Astrocyte (in vitro differentiated cells and primary cell): ENCODE results near the gene MYOZ3. TPM values are rescaled to one million over a fixed set of nuclear protein-coding genes. Genes with fewer than 3 reads are reported as not detected.

Source experiments
- DNase-seq: peaks from one replicate; pipeline ENCODE4 v3.0.0-alpha.2; 2010; ENCODE audit warnings: low read depth
- FAIRE-seq: peaks from 2 replicates; lab custom pipeline; 2011; peaks lifted over from hg19 to GRCh38; lab: Jason Lieb, UNC
- H2AFZ ChIP-seq: 2 replicates; pipeline ENCODE4 v1.6.0; 2012; ENCODE audit warnings: low read depth, low read length, inconsistent platforms
- H3K27ac ChIP-seq: 2 replicates; pipeline ENCODE4 v1.5.1; 2011; ENCODE audit warnings: low read depth, low read length, inconsistent platforms
- H3K27me3 ChIP-seq: 2 replicates; pipeline ENCODE4 v1.6.0; 2011; ENCODE audit warnings: low read length, inconsistent platforms; ENCODE audit not compliant: insufficient read depth
- H3K36me3 ChIP-seq: 2 replicates; pipeline ENCODE4 v1.5.1; 2011; ENCODE audit warnings: low read length, inconsistent platforms; ENCODE audit not compliant: insufficient read depth
- H3K4me1 ChIP-seq: 2 replicates; pipeline ENCODE4 v1.5.1; 2011; ENCODE audit warnings: low read length, inconsistent platforms; ENCODE audit not compliant: insufficient read depth
- H3K4me2 ChIP-seq: 2 replicates; pipeline ENCODE4 v1.6.0; 2012; ENCODE audit warnings: low read length, inconsistent platforms
- H3K4me3 ChIP-seq: 2 replicates; pipeline ENCODE4 v1.5.1; 2011; ENCODE audit warnings: low read depth, mild to moderate bottlenecking, low read length, inconsistent platforms; ENCODE audit not compliant: insufficient read depth
- H3K79me2 ChIP-seq: 2 replicates; pipeline ENCODE4 v1.6.0; 2012; ENCODE audit warnings: mild to moderate bottlenecking, low read length, inconsistent platforms; ENCODE audit not compliant: insufficient read depth
- H3K9ac ChIP-seq: 2 replicates; pipeline ENCODE4 v1.6.0; 2012; ENCODE audit warnings: mild to moderate bottlenecking, low read length, inconsistent platforms
- H3K9me3 ChIP-seq: 2 replicates; pipeline ENCODE4 v1.5.1; 2012; ENCODE audit warnings: low read depth, mild to moderate bottlenecking, low read length, inconsistent platforms; ENCODE audit not compliant: insufficient read depth
- H4K20me1 ChIP-seq: 2 replicates; pipeline ENCODE4 v1.6.0; 2012; ENCODE audit warnings: low read length, inconsistent platforms; ENCODE audit not compliant: insufficient read depth
- H3K27ac Mint-ChIP-seq: one replicate; pipeline ENCODE4 v1.8.0; 2021; ENCODE audit warnings: mild to moderate bottlenecking, mixed read lengths; ENCODE audit not compliant: unreplicated experiment
- H3K27me3 Mint-ChIP-seq: one replicate; pipeline ENCODE4 v1.8.0; 2021; ENCODE audit warnings: low read depth, mixed read lengths; ENCODE audit not compliant: unreplicated experiment
- H3K36me3 Mint-ChIP-seq: one replicate; pipeline ENCODE4 v1.8.0; 2021; ENCODE audit warnings: low read depth, mixed read lengths; ENCODE audit not compliant: unreplicated experiment
- H3K4me1 Mint-ChIP-seq: one replicate; pipeline ENCODE4 v1.8.0; 2021; ENCODE audit warnings: low read depth, mixed read lengths; ENCODE audit not compliant: unreplicated experiment
- H3K4me3 Mint-ChIP-seq: one replicate; pipeline ENCODE4 v1.8.0; 2021; ENCODE audit warnings: mild to moderate bottlenecking, moderate library complexity, mixed read lengths; ENCODE audit not compliant: unreplicated experiment
- H3K9me3 Mint-ChIP-seq: one replicate; pipeline ENCODE4 v1.8.0; 2021; ENCODE audit warnings: mild to moderate bottlenecking, mixed read lengths; ENCODE audit not compliant: unreplicated experiment
- EZH2 ChIP-seq: IDR thresholded peaks from 2 replicates; pipeline ENCODE4 v1.6.1; 2012; ENCODE audit warnings: mild to moderate bottlenecking, low read length, inconsistent platforms; ENCODE audit not compliant: insufficient read depth
- total RNA-seq: library from RNA; stranded (reverse); gene quantifications from 2 replicates; pipeline ENCODE4 v1.2.1, GENCODE V29; 2021
- TF ChIP-seq, protein P1 (sequence below): IDR thresholded peaks from 2 replicates; pipeline ENCODE4 v1.5.1; 2011; ENCODE audit warnings: low read depth, mild to moderate bottlenecking, inconsistent platforms, low read length, moderate library complexity; ENCODE audit not compliant: insufficient read depth

Gene MYOZ3
- total RNA-seq, 1 donor from 2014 or later: 5.5 TPM

DNA sequence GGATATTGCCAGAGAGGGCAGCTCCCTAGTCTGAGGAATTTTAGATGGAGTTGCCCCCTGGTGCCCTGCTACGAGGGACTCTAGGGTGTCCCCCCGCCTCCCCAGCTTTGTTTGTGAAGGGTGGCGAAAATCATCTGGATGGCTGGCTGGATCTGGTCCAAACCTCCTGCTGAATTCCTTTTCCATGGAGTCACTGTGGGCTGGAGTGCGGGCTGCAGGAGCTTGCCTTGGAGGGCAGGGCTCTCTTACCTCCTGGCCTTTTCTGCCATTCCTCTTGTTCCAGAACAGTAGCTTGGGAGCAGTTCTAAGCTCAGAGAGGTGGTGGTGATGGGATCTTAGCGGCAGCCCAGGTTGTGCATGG, 18.5 kb upstream of the MYOZ3 start:
- peaks cover 6% of the 10 kb centered on the region for H3K36me3 Mint-ChIP-seq
- Histone ChIP-seq H3K9me3 (no peaks in the 10 kb centered on the region), H3K4me2 (peak overlapping the region; percentile 86), H4K20me1 (peaks cover 39% of the 10 kb centered on the region), H3K9ac (peak overlapping the region; percentile 90), H3K27me3 (no peaks in the 10 kb centered on the region), H3K79me2 (peaks cover 64% of the 10 kb centered on the region), H2AFZ (no peak overlapping the region), H3K27ac (peak overlapping the region; percentile 99), H3K36me3 (no peaks in the 10 kb centered on the region), H3K4me1 (peaks cover 76% of the 10 kb centered on the region), H3K4me3 (peak overlapping the region; percentile 62)
- DNase-seq (peak; percentile 90), FAIRE-seq (peak; percentile 32)
- H3K4me1 Mint-ChIP-seq: peaks cover 70% of the 10 kb centered on the region
- no peaks in the 10 kb centered on the region for H3K27me3 Mint-ChIP-seq
- peak overlapping the region; percentile 82 for H3K4me3 Mint-ChIP-seq
- H3K27ac Mint-ChIP-seq: peak overlapping the region; percentile 96
- TF ChIP-seq, protein P1, sequence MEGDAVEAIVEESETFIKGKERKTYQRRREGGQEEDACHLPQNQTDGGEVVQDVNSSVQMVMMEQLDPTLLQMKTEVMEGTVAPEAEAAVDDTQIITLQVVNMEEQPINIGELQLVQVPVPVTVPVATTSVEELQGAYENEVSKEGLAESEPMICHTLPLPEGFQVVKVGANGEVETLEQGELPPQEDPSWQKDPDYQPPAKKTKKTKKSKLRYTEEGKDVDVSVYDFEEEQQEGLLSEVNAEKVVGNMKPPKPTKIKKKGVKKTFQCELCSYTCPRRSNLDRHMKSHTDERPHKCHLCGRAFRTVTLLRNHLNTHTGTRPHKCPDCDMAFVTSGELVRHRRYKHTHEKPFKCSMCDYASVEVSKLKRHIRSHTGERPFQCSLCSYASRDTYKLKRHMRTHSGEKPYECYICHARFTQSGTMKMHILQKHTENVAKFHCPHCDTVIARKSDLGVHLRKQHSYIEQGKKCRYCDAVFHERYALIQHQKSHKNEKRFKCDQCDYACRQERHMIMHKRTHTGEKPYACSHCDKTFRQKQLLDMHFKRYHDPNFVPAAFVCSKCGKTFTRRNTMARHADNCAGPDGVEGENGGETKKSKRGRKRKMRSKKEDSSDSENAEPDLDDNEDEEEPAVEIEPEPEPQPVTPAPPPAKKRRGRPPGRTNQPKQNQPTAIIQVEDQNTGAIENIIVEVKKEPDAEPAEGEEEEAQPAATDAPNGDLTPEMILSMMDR: no peak
- no peak for TF ChIP-seq EZH2
- H3K9me3 Mint-ChIP-seq: peaks cover 2% of the 10 kb centered on the region

- H3K4me1 ChIP-seq: peaks cover 70% of the 10 kb centered on the region
- H2AFZ ChIP-seq: no peak overlapping the region
- no peaks in the 10 kb centered on the region for H3K27me3 ChIP-seq
- H3K79me2 ChIP-seq: peaks cover 65% of the 10 kb centered on the region
- DNase-seq: no peak
- FAIRE-seq: no peak
- Mint-ChIP-seq H3K4me1 (peaks cover 66% of the 10 kb centered on the region), H3K27me3 (no peaks in the 10 kb centered on the region), H3K36me3 (peaks cover 9% of the 10 kb centered on the region), H3K9me3 (peaks cover 2% of the 10 kb centered on the region), H3K4me3 (no peak overlapping the region), H3K27ac (peak overlapping the region; percentile 96)
- H3K9me3 ChIP-seq: no peaks in the 10 kb centered on the region
- peaks cover 45% of the 10 kb centered on the region for H4K20me1 ChIP-seq
- H3K4me3 ChIP-seq: peak overlapping the region; percentile 57
- H3K36me3 ChIP-seq: no peaks in the 10 kb centered on the region
- peak overlapping the region; percentile 99 for H3K27ac ChIP-seq
- TF ChIP-seq, protein P1: no peak
- TF ChIP-seq EZH2: no peak
- H3K9ac ChIP-seq: peak overlapping the region; percentile 90
- peak overlapping the region; percentile 86 for H3K4me2 ChIP-seq
Observed at GRCh38 chr5:150642991-150643710, 17.9 kb upstream of the MYOZ3 start.

DNA sequence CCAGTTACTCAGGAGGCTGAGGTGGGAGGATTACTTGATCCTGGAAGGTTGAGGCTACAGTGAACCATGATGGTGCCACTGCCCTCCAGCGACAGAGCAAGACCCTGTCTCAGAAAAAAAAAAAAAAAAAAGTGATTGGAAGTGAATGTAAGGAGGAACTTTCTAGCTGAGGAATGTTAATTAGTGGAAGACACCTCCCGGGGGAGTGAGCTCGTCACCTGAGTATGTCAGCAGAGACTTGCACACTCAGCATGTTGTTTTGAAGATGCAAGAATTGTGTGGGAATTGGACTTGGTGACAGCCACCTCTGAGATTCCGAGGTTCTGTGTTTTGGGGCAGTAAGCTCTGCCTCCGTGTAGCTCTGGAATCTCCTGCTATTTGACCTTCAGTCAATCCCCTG, 17.0 kb upstream of the MYOZ3 start:
- Histone ChIP-seq H3K36me3 (no peaks in the 10 kb centered on the region), H3K27me3 (no peaks in the 10 kb centered on the region), H3K4me1 (peaks cover 62% of the 10 kb centered on the region), H3K9me3 (no peaks in the 10 kb centered on the region), H3K27ac (no peak overlapping the region), H3K9ac (peak overlapping the region; percentile 40), H4K20me1 (peaks cover 54% of the 10 kb centered on the region), H3K79me2 (peaks cover 69% of the 10 kb centered on the region), H3K4me2 (peak overlapping the region; percentile 67), H2AFZ (no peak overlapping the region), H3K4me3 (no peak overlapping the region)
- Mint-ChIP-seq H3K9me3 (peaks cover 2% of the 10 kb centered on the region), H3K27me3 (peaks cover 5% of the 10 kb centered on the region), H3K36me3 (peaks cover 18% of the 10 kb centered on the region), H3K4me1 (peaks cover 61% of the 10 kb centered on the region), H3K27ac (peak overlapping the region; percentile 91), H3K4me3 (peak overlapping the region; percentile 74)
- no peak for DNase-seq
- TF ChIP-seq EZH2: no peak
- TF ChIP-seq, protein P1: no peak
- FAIRE-seq: no peak
